Activated CD4-positive, alpha-beta T cell treated with anti-CD3 and anti-CD28 coated beads for 1 hour (primary cell): Measurements from ENCODE around the gene RASSF9.

Source experiments
- DNase-seq: peaks from one replicate; pipeline ENCODE4 v3.0.0-alpha.2; 2020

Gene RASSF9

GRCh38 chr12:85836197-85837090, at the start of gene RASSF9:
Gene RASSF9, minus strand, starts transcription at chr12:85836409. Its CDS starts 208 bp downstream, at chr12:85836201.
- no peak for DNase-seq

GRCh38 chr12:85883763-85884162, 47.6 kb upstream of the RASSF9 start:
- no peak for DNase-seq

- DNase-seq: no peak
Observed at GRCh38 chr12:85877459-85877858, 41.2 kb upstream of the RASSF9 start.

GRCh38 chr12:85874031-85874461, 37.8 kb upstream of the RASSF9 start, which contains the start of gene NTS:
Gene NTS, plus strand, starts transcription at chr12:85874295. Its CDS starts 109 bp downstream, at chr12:85874404.
- no peak for DNase-seq

GRCh38 chr12:85872497-85873091, 36.4 kb upstream of the RASSF9 start:
- DNase-seq: no peak

- no peak for DNase-seq
Observed at GRCh38 chr12:85866986-85867776, 31.0 kb upstream of the RASSF9 start.

- no peak for DNase-seq
Observed at GRCh38 chr12:85865890-85866289, 29.7 kb upstream of the RASSF9 start.

GRCh38 chr12:85856966-85857365, 20.8 kb upstream of the RASSF9 start:
- no peak for DNase-seq

- DNase-seq: no peak
Observed at GRCh38 chr12:85855305-85855704, 19.1 kb upstream of the RASSF9 start.

GRCh38 chr12:85849344-85849743, 13.1 kb upstream of the RASSF9 start:
- no peak for DNase-seq

GRCh38 chr12:85843606-85844310, 7.5 kb upstream of the RASSF9 start:
- no peak for DNase-seq

- DNase-seq: no peak
Observed at GRCh38 chr12:85835426-85836196, 598 bp downstream of the RASSF9 start.

GRCh38 chr12:85834378-85834777, 1.8 kb downstream of the RASSF9 start:
- DNase-seq: no peak

- no peak for DNase-seq
Observed at GRCh38 chr12:85833579-85833978, 2.6 kb downstream of the RASSF9 start.

- no peak for DNase-seq
Observed at GRCh38 chr12:85831327-85831990, 4.8 kb downstream of the RASSF9 start.

GRCh38 chr12:85829391-85829790, 6.8 kb downstream of the RASSF9 start:
- no peak for DNase-seq

- DNase-seq: no peak
Observed at GRCh38 chr12:85828576-85828975, 7.6 kb downstream of the RASSF9 start.

- no peak for DNase-seq
Observed at GRCh38 chr12:85825746-85826145, 10.5 kb downstream of the RASSF9 start.

- no peak for DNase-seq
Observed at GRCh38 chr12:85823436-85824180, 12.6 kb downstream of the RASSF9 start.

- no peak for DNase-seq
Observed at GRCh38 chr12:85821759-85822158, 14.4 kb downstream of the RASSF9 start.

GRCh38 chr12:85821206-85821605, 15.0 kb downstream of the RASSF9 start:
- DNase-seq: no peak
